B cell (primary cell): Measurements from ENCODE around the gene TEX19. TPM values are rescaled to one million over a fixed set of nuclear protein-coding genes. Genes with fewer than 3 reads are reported as not detected.

Experiments
- ATAC-seq: fragments of 200-7000 bp; cut with Tn5 transposase; one replicate; pipeline ENCODE4 v1.10.0; 2021; ENCODE audit warnings: low read depth, mild to moderate bottlenecking, moderate number of reproducible peaks, moderate library complexity
- CTCF ChIA-PET: fragments of 350-600 bp; sonication (Branson Sonifier 250); formaldehyde crosslinking; loops from one replicate; lab custom pipeline; 2021; ENCODE audit warnings: antibody characterized with exemption, inconsistent platforms; lab: Charles Lee
- POLR2A ChIA-PET: fragments of 350-600 bp; sonication (Branson Sonifier 250); formaldehyde crosslinking; loops from one replicate; lab custom pipeline; 2021; ENCODE audit warnings: antibody characterized with exemption; lab: Charles Lee
- DNase-seq: peaks from one replicate; pipeline ENCODE4 v3.0.0; 2013
- H2AFZ ChIP-seq: 2 replicates; pipeline ENCODE4 v1.6.1; 2012; ENCODE audit warnings: mild to moderate bottlenecking, low read depth, low read length; ENCODE audit not compliant: insufficient read depth, poor library complexity, severe bottlenecking
- H3K27ac ChIP-seq, 2 donors: 1 replicate in 1 of 2; 2 replicates in 1 of 2; pipeline ENCODE4 v1.5.1; 2012 to 2013; ENCODE audit warnings: low read length in 2 of 2, mild to moderate bottlenecking in 2 of 2, moderate library complexity in 1 of 2
- H3K27me3 ChIP-seq, 4 experiments: fragments of 200-600 bp in 1 of 4; sonication (generic) in 1 of 4; replicated peaks in 1 of 4; 1 replicate in 2 of 4; 2 replicates in 2 of 4; pipeline versions ENCODE4 v1.6.1 to v1.7.0; 2013 to 2016; ENCODE audit warnings: low read length in 3 of 4, mild to moderate bottlenecking in 2 of 4, mixed read lengths in 1 of 4, moderate library complexity in 1 of 4; ENCODE audit not compliant: insufficient read depth in 4 of 4, control insufficient read depth in 3 of 4; ENCODE audit errors: control extremely low read depth in 1 of 4
- H3K36me3 ChIP-seq, 2 experiments: replicated peaks in 1 of 2; 1 replicate in 1 of 2; 2 replicates in 1 of 2; pipeline versions ENCODE4 v1.6.1 to v1.7.1; 2013; ENCODE audit warnings: low read length in 1 of 2; ENCODE audit not compliant: insufficient read depth in 2 of 2, control insufficient read depth in 1 of 2; ENCODE audit errors: control extremely low read depth in 1 of 2, extremely low read depth in 1 of 2
- H3K4me1 ChIP-seq, 2 donors: fragments of 200-600 bp in 1 of 2; sonication (generic) in 1 of 2; 1 replicate in 1 of 2; 2 replicates in 1 of 2; pipeline versions ENCODE4 v1.5.1 to v1.6.1; 2013 to 2017; ENCODE audit warnings: low read length in 2 of 2; ENCODE audit not compliant: control insufficient read depth in 2 of 2, insufficient read depth in 2 of 2
- H3K4me2 ChIP-seq: replicated peaks from 2 replicates; pipeline ENCODE3; 2012; ENCODE audit warnings: mild to moderate bottlenecking, low read depth, low read length; ENCODE audit not compliant: poor library complexity, severe bottlenecking
- H3K4me3 ChIP-seq, 5 experiments: fragments of 200-600 bp in 1 of 5; sonication (generic) in 1 of 5; 1 replicate in 3 of 5; 2 replicates in 2 of 5; pipeline versions ENCODE4 v1.5.1 to v1.7.0; 2011 to 2016; ENCODE audit warnings: low read length in 4 of 5, mild to moderate bottlenecking in 4 of 5, low read depth in 2 of 5, control low read depth in 1 of 5, moderate library complexity in 1 of 5; ENCODE audit not compliant: insufficient read depth in 1 of 5; ENCODE audit errors: control extremely low read depth in 1 of 5, extremely low read depth in 1 of 5
- H3K79me2 ChIP-seq: fragments of 200-600 bp; sonication (generic); one replicate; pipeline ENCODE4 v1.6.0; 2016; ENCODE audit warnings: low read length; ENCODE audit not compliant: control insufficient read depth, insufficient read depth
- H3K9ac ChIP-seq: fragments of 200-600 bp; sonication (generic); 2 replicates; pipeline ENCODE4 v1.6.1; 2017; ENCODE audit warnings: mild to moderate bottlenecking, low read length, moderate library complexity
- H3K9me3 ChIP-seq, 3 donors: one replicate each; pipeline versions ENCODE4 v1.6.1 to v1.7.1; 2013; ENCODE audit warnings: low read length in 2 of 3; ENCODE audit not compliant: control insufficient read depth in 2 of 3, insufficient read depth in 1 of 3; ENCODE audit errors: control extremely low read depth in 1 of 3
- H4K20me1 ChIP-seq: 2 replicates; pipeline ENCODE4 v1.6.0; 2012; ENCODE audit warnings: mild to moderate bottlenecking, low read length; ENCODE audit not compliant: insufficient read depth, control insufficient read depth, poor library complexity, severe bottlenecking
- H3K27ac Mint-ChIP-seq: one replicate; pipeline ENCODE4 v1.8.0; 2021; ENCODE audit warnings: mixed read lengths
- H3K27me3 Mint-ChIP-seq: one replicate; pipeline ENCODE4 v1.8.0; 2021; ENCODE audit warnings: mixed read lengths
- H3K4me1 Mint-ChIP-seq: one replicate; pipeline ENCODE4 v1.8.0; 2021; ENCODE audit warnings: mixed read lengths
- H3K4me3 Mint-ChIP-seq: one replicate; pipeline ENCODE4 v1.8.0; 2021; ENCODE audit warnings: mixed read lengths
- H3K9me3 Mint-ChIP-seq: one replicate; pipeline ENCODE4 v1.8.0; 2022; ENCODE audit warnings: mixed read lengths; ENCODE audit not compliant: insufficient read depth
- CTCF ChIP-seq: fragments of 200-600 bp; IDR thresholded peaks from one replicate; pipeline ENCODE4 v1.8.0; 2022; ENCODE audit warnings: antibody characterized with exemption, mild to moderate bottlenecking
- EZH2 ChIP-seq: IDR thresholded peaks from 2 replicates; pipeline ENCODE4 v1.6.1; 2012; ENCODE audit warnings: borderline replicate concordance, low read depth, mild to moderate bottlenecking, moderate library complexity, low read length; ENCODE audit not compliant: insufficient read depth, poor library complexity, severe bottlenecking
- whole genome bisulfite sequencing: methylation state at CpG from one replicate; pipeline ENCODE4 v1.1.5; 2013; ENCODE audit warnings: missing lambda C conversion rate; ENCODE audit not compliant: insufficient coverage; 5-methylcytosine and 5-hydroxymethylcytosine counted together
- intact Hi-C: fragments of 100-400 bp; cut with micrococcal nuclease; formaldehyde crosslinking; loops from one replicate; pipeline ENCODE4 v1.10.0; 2022
- polyA plus RNA-seq: library from polyadenylated mRNA; depleted of rRNA; stranded (reverse); fragments of >200 nt; gene quantifications from 2 replicates; pipeline ENCODE4 v1.2.3, GENCODE V29; 2012
- total RNA-seq, 2 donors: library from RNA; stranded (reverse); fragments of 120-200 nt in 1 of 2; gene quantifications; 1 replicate in 1 of 2; 2 replicates in 1 of 2; pipeline versions ENCODE4 v1.2.3 to v1.2.4, GENCODE V29; 2013 to 2022

TEX19 gene
- total and polyA plus RNA-seq, 2 donors (not counting 1 experiment from before 2014, with no cell fraction given) = not detected

GRCh38 chr17:82382933-82383255 lies 23.8 kb downstream of the TEX19 start:
- no peaks in the 10 kb centered on the region for H3K4me1 ChIP-seq
- no peaks in the 10 kb centered on the region for H3K9me3 Mint-ChIP-seq
- no peak for ATAC-seq
- H3K27ac Mint-ChIP-seq = no peak overlapping the region
- H3K27me3 ChIP-seq = peaks cover 0 to 55% (median 4%) of the 10 kb centered on the region in 4 experiments
- H3K9me3 ChIP-seq = no peaks in the 10 kb centered on the region
- DNase-seq = no peak
- ChIA-PET POLR2A (no interaction called here), CTCF (no interaction called here)
- no peak overlapping the region for H3K9ac ChIP-seq
- no peak overlapping the region for H3K27ac ChIP-seq
- intact Hi-C loops = no loop called here
- peaks cover 3% of the 10 kb centered on the region for H3K4me1 Mint-ChIP-seq
- no peak overlapping the region for H3K4me3 ChIP-seq
- 81% methylated on average over 11 of the region's 11 CpGs for WGBS
- H3K79me2 ChIP-seq = no peaks in the 10 kb centered on the region
- H3K4me2 ChIP-seq = no peak overlapping the region
- TF ChIP-seq CTCF (no peak), EZH2 (no peak)
- H4K20me1 ChIP-seq = no peaks in the 10 kb centered on the region
- no peaks in the 10 kb centered on the region for H3K36me3 ChIP-seq
- H3K27me3 Mint-ChIP-seq = peaks cover 18% of the 10 kb centered on the region
- H3K4me3 Mint-ChIP-seq = no peak overlapping the region
- H2AFZ ChIP-seq = no peak overlapping the region

GRCh38 chr17:82383411-82383810 lies 24.4 kb downstream of the TEX19 start:
- Histone ChIP-seq H2AFZ (no peak overlapping the region), H3K27ac (no peak overlapping the region), H3K9ac (no peak overlapping the region), H3K4me3 (no peak overlapping the region), H3K4me2 (no peak overlapping the region), H4K20me1 (no peaks in the 10 kb centered on the region), H3K79me2 (no peaks in the 10 kb centered on the region), H3K4me1 (no peaks in the 10 kb centered on the region), H3K27me3 (peaks cover 0 to 50% (median 4%) of the 10 kb centered on the region in 4 experiments), H3K9me3 (no peaks in the 10 kb centered on the region), H3K36me3 (no peaks in the 10 kb centered on the region)
- peaks cover 3% of the 10 kb centered on the region for H3K4me1 Mint-ChIP-seq
- ATAC-seq (no peak), DNase-seq (no peak)
- TF ChIP-seq CTCF (no peak), EZH2 (no peak)
- 81% methylated on average over 16 of the region's 18 CpGs for WGBS
- H3K27me3 Mint-ChIP-seq = peaks cover 18% of the 10 kb centered on the region
- ChIA-PET POLR2A (no interaction called here), CTCF (interaction anchor here (0.7 kb wide), 1 partner anchor 13 kb away, joined by 3 read pairs; no protein-coding TSS in a partner anchor)
- no peak overlapping the region for H3K4me3 Mint-ChIP-seq
- no peaks in the 10 kb centered on the region for H3K9me3 Mint-ChIP-seq
- no peak overlapping the region for H3K27ac Mint-ChIP-seq
- intact Hi-C loops = no loop called here
